ENCODE results near the gene THSD4.

The THSD4 gene

DNA sequence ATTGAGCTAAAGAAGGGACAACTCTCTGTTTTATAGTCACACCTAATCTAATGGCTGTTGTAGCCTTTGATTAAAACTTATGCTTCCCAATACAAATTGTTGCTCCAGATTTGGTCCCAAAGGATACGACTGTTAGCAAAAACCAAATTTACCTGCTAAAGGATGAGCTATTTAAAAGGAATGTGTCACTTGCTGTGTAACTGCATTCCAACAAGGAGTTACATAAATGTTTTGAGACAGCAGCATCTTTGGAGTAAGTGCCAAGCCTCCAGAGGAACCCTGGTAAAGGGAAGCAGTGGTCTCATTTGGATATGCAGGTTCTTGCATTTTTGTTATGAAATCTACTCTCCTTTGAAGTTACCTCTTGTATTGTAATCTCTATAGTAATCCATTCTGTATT is 233.3 kb downstream of the THSD4 start:
- no peaks in the 10 kb centered on the region for H3K36me3 ChIP-seq (ENCODE audit: control insufficient read depth in 1 of 2, insufficient read depth in 2 of 2, low read length in 2 of 2)
- no peaks in the 10 kb centered on the region for H3K9me3 ChIP-seq (ENCODE audit: control insufficient read depth in 1 of 2, low read length in 2 of 2)
- H3K4me3 ChIP-seq (ENCODE audit: low read depth in 1 of 2, low read length in 2 of 2) = no peak overlapping the region
- no peak overlapping the region for H3K27ac ChIP-seq (ENCODE audit: low read length)
- no peaks in the 10 kb centered on the region for H3K27me3 ChIP-seq (ENCODE audit: low read depth, low read length)
- peaks cover 0 to 8% of the 10 kb centered on the region in 2 donors for H3K4me1 ChIP-seq (ENCODE audit: control insufficient read depth in 1 of 2, insufficient read depth in 2 of 2, low read length in 2 of 2)

DNA sequence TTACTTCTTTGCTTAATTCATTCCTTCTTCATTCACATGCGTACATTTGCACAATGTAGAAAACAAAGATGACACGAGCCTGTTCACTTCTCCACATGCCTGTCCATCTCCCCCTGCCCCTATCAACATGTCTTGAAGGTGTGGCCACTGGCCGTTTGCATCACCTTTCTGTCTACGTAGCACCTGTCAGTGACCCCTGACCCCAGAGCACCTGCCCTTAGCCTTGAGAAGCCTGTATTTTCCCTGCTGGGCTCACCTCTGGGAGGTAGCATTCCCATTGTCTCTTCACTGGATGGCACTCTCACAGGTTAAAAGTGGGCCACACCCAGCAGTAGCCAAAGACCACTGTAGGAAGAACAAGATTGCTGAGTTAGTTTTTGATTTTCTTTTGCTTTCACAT is 234.1 kb downstream of the THSD4 start:
- peaks cover 0 to 8% of the 10 kb centered on the region in 2 donors for H3K4me1 ChIP-seq (ENCODE audit: control insufficient read depth in 1 of 2, insufficient read depth in 2 of 2, low read length in 2 of 2)
- no peak overlapping the region for H3K4me3 ChIP-seq (ENCODE audit: low read depth in 1 of 2, low read length in 2 of 2)
- no peaks in the 10 kb centered on the region for H3K9me3 ChIP-seq (ENCODE audit: control insufficient read depth in 1 of 2, low read length in 2 of 2)
- H3K36me3 ChIP-seq (ENCODE audit: control insufficient read depth in 1 of 2, insufficient read depth in 2 of 2, low read length in 2 of 2) = no peaks in the 10 kb centered on the region
- H3K27me3 ChIP-seq (ENCODE audit: low read depth, low read length) = no peaks in the 10 kb centered on the region
- H3K27ac ChIP-seq (ENCODE audit: low read length) = no peak overlapping the region

DNA sequence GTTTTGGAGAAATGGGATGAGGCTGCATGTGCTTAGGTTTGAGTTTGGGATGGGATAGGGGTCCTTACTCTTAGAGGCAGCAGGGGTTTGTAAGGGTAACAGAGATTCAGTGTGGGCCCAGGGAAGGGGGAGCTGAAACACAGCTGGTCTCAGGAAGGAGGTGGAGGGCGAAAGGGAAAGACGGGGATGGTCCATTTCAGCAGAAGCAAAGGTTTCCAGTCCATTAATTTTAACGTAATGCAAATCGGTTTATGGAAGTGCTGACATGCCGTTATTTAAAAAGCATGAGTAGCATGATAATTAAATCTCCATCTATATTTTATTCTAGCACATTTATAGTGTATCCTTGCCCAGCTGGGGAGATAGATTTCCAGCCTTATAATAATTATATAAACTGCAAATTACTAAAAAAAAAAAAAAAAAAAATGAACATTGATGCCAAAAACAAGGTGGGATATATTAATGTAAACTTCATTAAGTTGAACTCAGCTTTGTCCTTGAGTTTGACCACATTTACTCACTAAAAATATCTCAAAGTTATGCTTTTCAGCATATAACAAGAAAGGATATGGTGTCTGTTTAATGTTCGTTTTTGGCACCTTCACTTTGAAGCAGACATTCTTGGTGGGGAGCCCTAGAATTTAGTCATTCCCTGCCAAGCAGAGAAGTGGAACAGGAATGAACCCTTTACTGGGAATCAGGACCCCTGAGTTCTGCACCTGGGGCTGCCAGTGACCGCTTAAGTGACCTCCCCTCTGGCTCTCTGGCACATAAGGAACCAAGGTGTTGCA is 234.7 kb downstream of the THSD4 start:
- H3K36me3 ChIP-seq (ENCODE audit: control insufficient read depth in 1 of 2, insufficient read depth in 2 of 2, low read length in 2 of 2) = no peaks in the 10 kb centered on the region
- no peak overlapping the region for H3K27ac ChIP-seq (ENCODE audit: low read length)
- H3K4me3 ChIP-seq (ENCODE audit: low read depth in 1 of 2, low read length in 2 of 2) = no peak overlapping the region
- peaks cover 0 to 8% of the 10 kb centered on the region in 2 donors for H3K4me1 ChIP-seq (ENCODE audit: control insufficient read depth in 1 of 2, insufficient read depth in 2 of 2, low read length in 2 of 2)
- H3K27me3 ChIP-seq (ENCODE audit: low read depth, low read length) = no peaks in the 10 kb centered on the region
- H3K9me3 ChIP-seq (ENCODE audit: control insufficient read depth in 1 of 2, low read length in 2 of 2) = no peaks in the 10 kb centered on the region

DNA sequence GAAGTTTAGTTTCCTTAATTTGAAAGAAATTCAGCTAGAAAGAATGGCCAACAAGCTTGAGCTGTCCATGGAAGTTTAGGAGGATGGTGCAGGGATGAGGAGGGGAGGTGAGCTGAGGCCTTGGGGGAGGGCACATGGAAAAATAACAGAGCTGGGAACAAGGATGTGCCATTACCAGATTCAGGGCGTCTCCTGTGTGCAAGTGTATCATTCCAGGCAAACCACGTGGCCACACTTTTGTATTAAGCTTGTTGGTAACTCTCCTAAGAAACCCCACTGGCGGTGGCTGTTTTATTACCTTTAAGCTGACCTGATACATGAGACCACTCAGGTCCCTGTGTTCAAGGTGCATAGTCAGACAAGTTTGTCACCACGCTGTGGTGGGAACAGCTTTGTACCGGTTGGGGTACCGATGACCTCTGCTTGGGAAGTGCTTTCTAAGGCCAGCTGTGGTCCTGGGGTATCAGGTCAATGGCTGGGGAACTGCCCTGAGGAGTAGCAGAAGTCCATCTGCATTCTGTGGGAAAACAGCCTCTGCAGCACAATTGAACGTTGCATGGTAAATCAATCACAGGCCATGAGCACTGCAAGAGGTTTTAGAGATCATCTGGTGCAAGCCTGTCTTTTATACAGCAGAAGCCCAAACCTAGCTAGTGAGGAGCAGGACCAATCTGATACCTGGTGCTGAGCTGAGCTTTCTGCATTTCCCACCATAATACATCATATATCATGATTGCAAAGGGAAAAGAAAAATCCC is 235.5 kb downstream of the THSD4 start:
- Histone ChIP-seq H3K27ac (ENCODE audit: low read length) (no peak overlapping the region), H3K4me3 (ENCODE audit: low read depth in 1 of 2, low read length in 2 of 2) (no peak overlapping the region), H3K36me3 (ENCODE audit: control insufficient read depth in 1 of 2, insufficient read depth in 2 of 2, low read length in 2 of 2) (no peaks in the 10 kb centered on the region), H3K4me1 (ENCODE audit: control insufficient read depth in 1 of 2, insufficient read depth in 2 of 2, low read length in 2 of 2) (peaks cover 0 to 8% of the 10 kb centered on the region in 2 donors), H3K27me3 (ENCODE audit: low read depth, low read length) (no peaks in the 10 kb centered on the region), H3K9me3 (ENCODE audit: control insufficient read depth in 1 of 2, low read length in 2 of 2) (no peaks in the 10 kb centered on the region)

DNA sequence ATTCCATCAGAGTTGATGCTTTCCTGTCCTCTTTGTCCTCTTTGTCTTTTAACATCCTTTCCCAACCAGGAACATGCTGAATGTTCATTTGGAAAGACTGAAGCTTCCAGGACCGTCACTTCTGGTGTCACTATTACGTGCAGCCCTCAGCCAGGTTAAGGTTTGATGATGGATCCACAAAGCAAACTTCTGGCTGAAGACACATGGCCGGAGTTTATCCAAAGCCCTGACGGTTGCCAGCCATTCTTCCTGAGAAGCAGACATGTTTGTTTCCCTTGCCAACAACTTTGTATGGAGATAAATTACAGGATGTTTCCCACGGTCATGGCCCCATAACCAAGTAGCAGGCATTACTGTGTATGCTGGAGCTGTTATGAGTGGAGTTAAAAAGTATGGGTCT is 236.9 kb downstream of the THSD4 start:
- Histone ChIP-seq H3K27me3 (ENCODE audit: low read depth, low read length) (no peaks in the 10 kb centered on the region), H3K27ac (ENCODE audit: low read length) (no peak overlapping the region), H3K9me3 (ENCODE audit: control insufficient read depth in 1 of 2, low read length in 2 of 2) (no peaks in the 10 kb centered on the region), H3K36me3 (ENCODE audit: control insufficient read depth in 1 of 2, insufficient read depth in 2 of 2, low read length in 2 of 2) (no peaks in the 10 kb centered on the region), H3K4me3 (ENCODE audit: low read depth in 1 of 2, low read length in 2 of 2) (no peak overlapping the region), H3K4me1 (ENCODE audit: control insufficient read depth in 1 of 2, insufficient read depth in 2 of 2, low read length in 2 of 2) (peaks cover 0 to 9% of the 10 kb centered on the region in 2 donors)

DNA sequence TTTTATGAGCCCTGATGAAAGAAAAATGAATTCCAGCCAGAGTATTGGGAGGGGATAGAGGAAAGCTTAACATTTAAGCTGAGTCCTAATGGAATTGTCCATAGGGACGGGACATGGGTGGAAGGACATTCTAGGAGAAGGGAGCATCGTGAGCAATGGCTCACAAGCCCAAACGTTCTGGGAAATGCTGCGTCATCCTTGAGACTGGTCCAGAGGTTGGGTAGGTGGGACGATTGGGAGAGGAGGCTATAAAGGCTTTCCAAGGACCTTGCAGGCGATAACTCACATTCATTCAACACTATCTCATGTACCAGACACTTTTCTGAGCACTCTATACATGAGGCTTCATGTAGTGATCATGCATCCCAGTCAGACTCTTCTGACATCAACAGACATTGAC is 237.5 kb downstream of the THSD4 start:
- no peaks in the 10 kb centered on the region for H3K27me3 ChIP-seq (ENCODE audit: low read depth, low read length)
- H3K4me1 ChIP-seq (ENCODE audit: control insufficient read depth in 1 of 2, insufficient read depth in 2 of 2, low read length in 2 of 2) = peaks cover 0 to 15% of the 10 kb centered on the region in 2 donors
- H3K27ac ChIP-seq (ENCODE audit: low read length) = no peak overlapping the region
- H3K4me3 ChIP-seq (ENCODE audit: low read depth in 1 of 2, low read length in 2 of 2) = no peak overlapping the region
- H3K36me3 ChIP-seq (ENCODE audit: control insufficient read depth in 1 of 2, insufficient read depth in 2 of 2, low read length in 2 of 2) = no peaks in the 10 kb centered on the region
- no peaks in the 10 kb centered on the region for H3K9me3 ChIP-seq (ENCODE audit: control insufficient read depth in 1 of 2, low read length in 2 of 2)

DNA sequence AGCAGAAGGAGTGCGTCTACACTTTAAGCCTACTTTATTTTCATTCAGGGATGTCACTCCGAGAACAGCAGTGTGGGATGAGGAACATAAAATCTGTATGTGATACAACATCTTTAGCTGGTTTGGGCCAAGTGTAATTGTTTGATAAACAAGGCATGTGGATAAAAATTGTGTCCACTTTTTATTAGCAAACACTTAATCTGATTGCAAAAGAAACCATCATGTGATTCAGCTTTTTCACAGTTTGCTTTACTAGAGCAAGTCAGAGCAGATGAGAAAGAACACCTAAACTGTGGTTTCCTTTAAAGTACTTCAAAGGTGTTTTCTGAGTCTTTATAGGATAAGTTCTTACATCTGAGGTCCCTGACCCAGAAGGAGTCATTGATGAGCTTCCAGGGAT is 237.9 kb downstream of the THSD4 start:
- Histone ChIP-seq H3K27ac (ENCODE audit: low read length) (no peak overlapping the region), H3K36me3 (ENCODE audit: control insufficient read depth in 1 of 2, insufficient read depth in 2 of 2, low read length in 2 of 2) (no peaks in the 10 kb centered on the region), H3K4me3 (ENCODE audit: low read depth in 1 of 2, low read length in 2 of 2) (no peak overlapping the region), H3K9me3 (ENCODE audit: control insufficient read depth in 1 of 2, low read length in 2 of 2) (no peaks in the 10 kb centered on the region), H3K27me3 (ENCODE audit: low read depth, low read length) (no peaks in the 10 kb centered on the region), H3K4me1 (ENCODE audit: control insufficient read depth in 1 of 2, insufficient read depth in 2 of 2, low read length in 2 of 2) (peaks cover 0 to 15% of the 10 kb centered on the region in 2 donors)

DNA sequence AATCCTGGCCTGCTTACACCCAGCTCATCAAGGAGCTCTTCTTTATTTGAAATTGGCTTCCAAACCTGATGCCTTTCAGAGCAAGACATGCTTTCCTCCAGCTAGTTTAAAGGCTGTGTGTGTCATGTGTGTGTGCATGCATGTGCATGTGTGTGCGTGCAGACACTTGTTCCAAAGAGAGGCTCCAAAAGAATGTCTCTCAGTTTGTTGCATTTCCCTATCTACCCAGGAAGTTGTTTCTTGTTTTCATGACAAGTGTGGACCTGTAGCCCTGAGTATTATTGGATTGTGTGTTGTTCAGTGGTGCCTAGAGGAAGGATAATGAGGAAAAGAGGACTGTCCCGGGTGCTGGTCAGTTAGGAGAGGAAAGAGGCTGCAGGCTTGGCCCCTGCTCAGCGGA is 240.0 kb downstream of the THSD4 start:
- H3K9me3 ChIP-seq (ENCODE audit: control insufficient read depth in 1 of 2, low read length in 2 of 2) = no peaks in the 10 kb centered on the region
- peaks cover 0 to 7% of the 10 kb centered on the region in 2 donors for H3K4me1 ChIP-seq (ENCODE audit: control insufficient read depth in 1 of 2, insufficient read depth in 2 of 2, low read length in 2 of 2)
- no peak overlapping the region for H3K27ac ChIP-seq (ENCODE audit: low read length)
- no peaks in the 10 kb centered on the region for H3K36me3 ChIP-seq (ENCODE audit: control insufficient read depth in 1 of 2, insufficient read depth in 2 of 2, low read length in 2 of 2)
- no peak overlapping the region for H3K4me3 ChIP-seq (ENCODE audit: low read depth in 1 of 2, low read length in 2 of 2)
- no peaks in the 10 kb centered on the region for H3K27me3 ChIP-seq (ENCODE audit: low read depth, low read length)

DNA sequence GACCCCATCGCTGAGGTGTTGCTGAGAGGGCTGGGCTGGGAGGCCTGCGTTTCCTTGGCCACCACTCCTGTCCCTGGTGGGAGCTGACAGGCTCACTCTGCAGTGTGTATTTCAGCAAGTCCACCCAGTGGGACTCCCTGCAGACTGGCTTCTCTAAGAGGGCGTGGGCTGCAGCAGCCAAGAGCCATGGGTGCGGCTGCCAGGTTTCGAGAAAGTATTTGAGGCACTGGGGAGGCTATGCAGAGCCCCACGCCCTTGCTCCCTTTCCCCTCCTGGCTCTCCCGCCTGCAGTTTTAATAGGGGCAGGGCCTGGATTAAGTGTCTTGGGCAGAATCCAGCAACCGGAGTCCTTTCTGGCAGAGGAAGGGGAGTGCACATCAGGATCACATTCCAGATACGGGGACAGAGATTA is 242.1 kb downstream of the THSD4 start:
- Histone ChIP-seq H3K9me3 (ENCODE audit: control insufficient read depth in 1 of 2, low read length in 2 of 2) (no peaks in the 10 kb centered on the region), H3K27me3 (ENCODE audit: low read depth, low read length) (no peaks in the 10 kb centered on the region), H3K36me3 (ENCODE audit: control insufficient read depth in 1 of 2, insufficient read depth in 2 of 2, low read length in 2 of 2) (no peaks in the 10 kb centered on the region), H3K4me1 (ENCODE audit: control insufficient read depth in 1 of 2, insufficient read depth in 2 of 2, low read length in 2 of 2) (peaks cover 0 to 7% of the 10 kb centered on the region in 2 donors), H3K4me3 (ENCODE audit: low read depth in 1 of 2, low read length in 2 of 2) (no peak overlapping the region), H3K27ac (ENCODE audit: low read length) (no peak overlapping the region)

DNA sequence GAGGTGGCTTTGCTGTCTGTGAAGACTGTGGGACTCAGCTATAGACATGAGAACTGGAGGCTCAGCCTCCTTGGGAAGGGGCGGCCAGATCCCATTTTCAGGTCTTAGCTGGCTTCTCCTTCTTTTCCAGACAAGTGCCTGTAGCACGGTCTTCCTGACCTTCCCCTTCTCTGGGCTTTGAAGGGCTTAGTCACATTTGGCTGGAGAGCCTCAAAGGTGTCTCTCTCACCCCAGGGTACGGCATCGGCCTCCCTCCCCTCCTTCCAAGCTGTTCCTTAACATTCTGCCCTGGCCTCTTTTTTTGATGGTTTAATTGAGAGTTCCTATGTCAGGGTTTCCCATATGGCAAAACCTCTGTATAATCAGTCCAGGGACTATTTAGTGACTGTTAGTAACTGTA is 242.7 kb downstream of the THSD4 start:
- Histone ChIP-seq H3K27ac (ENCODE audit: low read length) (no peak overlapping the region), H3K4me1 (ENCODE audit: control insufficient read depth in 1 of 2, insufficient read depth in 2 of 2, low read length in 2 of 2) (peaks cover 0 to 7% of the 10 kb centered on the region in 2 donors), H3K27me3 (ENCODE audit: low read depth, low read length) (no peaks in the 10 kb centered on the region), H3K36me3 (ENCODE audit: control insufficient read depth in 1 of 2, insufficient read depth in 2 of 2, low read length in 2 of 2) (no peaks in the 10 kb centered on the region), H3K4me3 (ENCODE audit: low read depth in 1 of 2, low read length in 2 of 2) (no peak overlapping the region), H3K9me3 (ENCODE audit: control insufficient read depth in 1 of 2, low read length in 2 of 2) (no peaks in the 10 kb centered on the region)

DNA sequence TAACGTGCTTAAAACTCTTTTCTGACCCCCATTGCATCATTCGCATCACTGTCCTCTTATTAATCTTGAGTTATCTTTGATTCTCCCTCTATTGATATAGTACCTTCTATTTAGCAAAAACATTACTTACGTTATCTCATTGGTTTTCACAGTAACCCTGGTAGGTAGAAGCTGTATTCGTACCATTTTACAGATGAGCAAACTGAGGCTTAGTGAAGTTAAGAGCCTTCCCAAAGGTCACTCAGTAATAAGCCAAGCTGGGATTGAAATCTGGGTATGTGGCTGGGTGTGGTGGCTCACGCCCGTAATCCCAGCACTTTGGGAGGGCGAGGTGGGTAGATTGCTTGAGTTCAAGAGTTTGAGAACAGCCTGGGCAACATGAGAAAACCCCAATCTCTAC is 244.0 kb downstream of the THSD4 start:
- H3K36me3 ChIP-seq (ENCODE audit: control insufficient read depth in 1 of 2, insufficient read depth in 2 of 2, low read length in 2 of 2) = no peaks in the 10 kb centered on the region
- H3K9me3 ChIP-seq (ENCODE audit: control insufficient read depth in 1 of 2, low read length in 2 of 2) = no peaks in the 10 kb centered on the region
- no peak overlapping the region for H3K4me3 ChIP-seq (ENCODE audit: low read depth in 1 of 2, low read length in 2 of 2)
- peaks cover 0 to 7% of the 10 kb centered on the region in 2 donors for H3K4me1 ChIP-seq (ENCODE audit: control insufficient read depth in 1 of 2, insufficient read depth in 2 of 2, low read length in 2 of 2)
- H3K27me3 ChIP-seq (ENCODE audit: low read depth, low read length) = no peaks in the 10 kb centered on the region
- no peak overlapping the region for H3K27ac ChIP-seq (ENCODE audit: low read length)
